GM12878 (cell line): ENCODE measurements around the gene LMCD1. TPM values are rescaled to one million over a fixed set of nuclear protein-coding genes. Genes with fewer than 3 reads are reported as not detected.

Experiments used
- ATAC-seq: fragments of 200-7000 bp; cut with Tn5 transposase; 3 replicates; pipeline ENCODE4 v1.9.1; 2020; ENCODE audit warnings: mild to moderate bottlenecking, moderate library complexity
- BruUV-seq: library from RNA; stranded (reverse); fragments of 400-500 nt; replicated peaks from 2 replicates; lab custom pipeline; 2021; lab: Mats Ljungman, UMichigan
- CTCF ChIA-PET: fragments of 300-600 bp; sonication (Branson Sonifier 250); formaldehyde crosslinking; extraction: SDS; loops from one replicate; lab custom pipeline; 2021; ENCODE audit warnings: inconsistent platforms; lab: Yijun Ruan, JAX
- POLR2A ChIA-PET: fragments of 350-600 bp; formaldehyde crosslinking; extraction: SDS; loops from one replicate; lab custom pipeline; 2021; ENCODE audit warnings: inconsistent platforms; lab: Charles Lee
- RAD21 ChIA-PET: fragments of 300-600 bp; sonication (Branson Sonifier 250); formaldehyde crosslinking; loops from one replicate; lab custom pipeline; 2023; ENCODE audit warnings: antibody characterized with exemption; ENCODE audit not compliant: unreplicated experiment; lab: Charles Lee
- SMC1A ChIA-PET: fragments of 300-600 bp; sonication (Branson Sonifier 250); formaldehyde crosslinking; loops from one replicate; lab custom pipeline; 2023; ENCODE audit not compliant: unreplicated experiment, uncharacterized antibody; lab: Charles Lee
- DNase-seq: peaks from one replicate; pipeline ENCODE4 v3.0.0-alpha.2; 2011; ENCODE audit warnings: low read depth, low spot score
- FAIRE-seq: peaks from 3 replicates; lab custom pipeline; 2011; peaks lifted over from hg19 to GRCh38; lab: Jason Lieb, UNC
- H2AFZ ChIP-seq: 2 replicates; pipeline ENCODE4 v1.6.0; 2011; ENCODE audit warnings: low read depth, low read length, control low read depth; ENCODE audit not compliant: control insufficient read depth
- H3K27ac ChIP-seq: 2 replicates; pipeline ENCODE4 v1.5.1; 2011; ENCODE audit warnings: control low read depth; ENCODE audit not compliant: control insufficient read depth, insufficient read depth
- H3K27me3 ChIP-seq, 2 experiments: replicated peaks in 1 of 2; 2 replicates each; pipeline versions ENCODE4 v1.6.0 to v1.6.1; 2011; ENCODE audit warnings: low read length in 1 of 2; ENCODE audit not compliant: control insufficient read depth in 2 of 2, insufficient read depth in 2 of 2
- H3K36me3 ChIP-seq, 2 experiments: 2 replicates each; pipeline ENCODE4 v1.5.1; 2011; ENCODE audit warnings: low read length in 1 of 2; ENCODE audit not compliant: control insufficient read depth in 2 of 2, insufficient read depth in 2 of 2
- H3K4me1 ChIP-seq: 2 replicates; pipeline ENCODE4 v1.6.1; 2011; ENCODE audit warnings: mild to moderate bottlenecking, low read length, moderate library complexity, mixed read lengths; ENCODE audit not compliant: control insufficient read depth, insufficient read depth
- H3K4me2 ChIP-seq: 2 replicates; pipeline ENCODE4 v1.6.0; 2011; ENCODE audit warnings: control low read depth; ENCODE audit not compliant: control insufficient read depth, insufficient read depth
- H3K4me3 ChIP-seq: fragments of 200-600 bp; sonication (generic); 2 replicates; pipeline ENCODE4 v1.5.1; 2016
- H3K79me2 ChIP-seq: 2 replicates; pipeline ENCODE4 v1.6.0; 2011; ENCODE audit warnings: low read length; ENCODE audit not compliant: control insufficient read depth, insufficient read depth
- H3K9ac ChIP-seq: 2 replicates; pipeline ENCODE4 v1.8.0; 2011; ENCODE audit warnings: low read length, control low read depth, mixed read lengths; ENCODE audit not compliant: control insufficient read depth, insufficient read depth
- H3K9me3 ChIP-seq: replicated peaks from 3 replicates; pipeline ENCODE4 v1.5.1; 2011; ENCODE audit warnings: mild to moderate bottlenecking, low read length; ENCODE audit not compliant: control insufficient read depth, insufficient read depth
- H4K20me1 ChIP-seq: 2 replicates; pipeline ENCODE4 v1.6.0; 2011; ENCODE audit not compliant: control insufficient read depth, insufficient read depth
- ATF2 ChIP-seq: IDR thresholded peaks from 2 replicates; pipeline ENCODE4 v1.6.1; 2012; ENCODE audit warnings: low read length, inconsistent platforms
- EGR1 ChIP-seq, 2 experiments: IDR thresholded peaks; 1 replicate in 1 of 2; 2 replicates in 1 of 2; pipeline ENCODE4 v1.6.1; 2011 to 2012; ENCODE audit warnings: low read depth in 2 of 2, low read length in 2 of 2, borderline replicate concordance in 1 of 2, mild to moderate bottlenecking in 1 of 2, moderate library complexity in 1 of 2
- FOXM1 ChIP-seq: IDR thresholded peaks from 2 replicates; pipeline ENCODE4 v1.6.1; 2012; ENCODE audit warnings: low read depth, mild to moderate bottlenecking, inconsistent platforms, low read length, moderate library complexity
- IRF5 ChIP-seq: fragments of 450-650 bp; IDR thresholded peaks from 2 replicates; pipeline ENCODE4 v1.6.1; 2017; ENCODE audit warnings: borderline replicate concordance
- KAT2A ChIP-seq: conservative IDR thresholded peaks from 2 replicates; pipeline ENCODE4 v1.6.1; 2011; ENCODE audit warnings: low read depth, low read length; ENCODE audit not compliant: control insufficient read depth
- MEF2A ChIP-seq: IDR thresholded peaks from 2 replicates; pipeline ENCODE4 v1.6.1; 2011; ENCODE audit warnings: low read depth, mild to moderate bottlenecking, low read length, moderate library complexity; ENCODE audit not compliant: insufficient read depth
- MTA2 ChIP-seq: fragments of 450-650 bp; IDR thresholded peaks from 2 replicates; pipeline ENCODE4 v1.6.1; 2016; ENCODE audit warnings: low read depth, mild to moderate bottlenecking, moderate library complexity
- MYB ChIP-seq: fragments of 150-350 bp; IDR thresholded peaks from 2 replicates; pipeline ENCODE4 v1.6.1; 2014; ENCODE audit warnings: mild to moderate bottlenecking, low read depth, low read length, borderline replicate concordance
- NBN ChIP-seq: fragments of 450-650 bp; IDR thresholded peaks from 2 replicates; pipeline ENCODE4 v1.6.1; 2016
- RELB ChIP-seq: fragments of 450-650 bp; IDR thresholded peaks from 2 replicates; pipeline ENCODE4 v1.6.1; 2017; ENCODE audit warnings: low read depth, mild to moderate bottlenecking, moderate library complexity
- SKIL ChIP-seq: fragments of 450-650 bp; IDR thresholded peaks from 2 replicates; pipeline ENCODE4 v1.6.1; 2017; ENCODE audit warnings: mild to moderate bottlenecking, low read depth, inconsistent platforms; ENCODE audit not compliant: poor library complexity, severe bottlenecking
- SMAD1 ChIP-seq: fragments of 450-650 bp; IDR thresholded peaks from 2 replicates; pipeline ENCODE4 v1.6.1; 2018; ENCODE audit warnings: mild to moderate bottlenecking, low read depth; ENCODE audit not compliant: partially characterized antibody
- SUPT20H ChIP-seq: IDR thresholded peaks from 2 replicates; pipeline ENCODE4 v1.6.1; 2011; ENCODE audit warnings: low read depth, mild to moderate bottlenecking, low read length, moderate library complexity, borderline replicate concordance; ENCODE audit not compliant: control insufficient read depth
- USF2 ChIP-seq: IDR thresholded peaks from 2 replicates; pipeline ENCODE4 v1.6.1; 2011; ENCODE audit warnings: low read depth, low read length, improper control_type of control experiment, borderline replicate concordance
- whole genome bisulfite sequencing: methylation state at CpG from one replicate; pipeline ENCODE4 v1.1.6; 2016; ENCODE audit warnings: low lambda C conversion rate; ENCODE audit not compliant: insufficient replicate concordance, insufficient coverage; ENCODE audit errors: missing lambda C conversion rate; 5-methylcytosine and 5-hydroxymethylcytosine counted together
- in situ Hi-C: fragments of 300-500 bp; cut with MboI; formaldehyde crosslinking; loops from 9 replicates; pipeline ENCODE4 v1.14.3; 2018; ENCODE audit warnings: mixed read lengths
- intact Hi-C: fragments of 100-400 bp; cut with micrococcal nuclease; formaldehyde crosslinking; loops from one replicate; pipeline ENCODE4 v1.14.2; 2022; ENCODE audit not compliant: unreplicated experiment
- polyA plus RNA-seq, 11 experiments: library from polyadenylated mRNA; depleted of rRNA in 4 of 11; unstranded in 6 of 11; stranded (reverse) in 5 of 11; fragments of >200 nt; fragmentation: Nextera tagmentation in 4 of 11; fragmentation: Illumina TruSeq in 1 of 11; extraction: Ambion mirVana in 4 of 11; extraction: Trizol in 1 of 11; gene quantifications; 1 replicate in 1 of 11; 2 replicates in 10 of 11; pipeline versions ENCODE4 v1.2.1 to v1.2.3, GENCODE V29; 2011 to 2016; ENCODE audit warnings: inconsistent platforms in 2 of 11, missing spikeins in 2 of 11, low read depth in 1 of 11
- total RNA-seq, 4 experiments: library from RNA; depleted of rRNA in 3 of 4; stranded (reverse); fragments of >200 nt in 3 of 4; fragmentation: Illumina TruSeq in 1 of 4; extraction: Trizol in 1 of 4; gene quantifications; 2 replicates each; pipeline versions ENCODE4 v1.2.1 to v1.2.3, GENCODE V29; 2013 to 2021

LMCD1 gene
- total and polyA plus RNA-seq, 10 of the 15 experiments (the other 5 are each of a cell fraction or from before 2014, with no cell fraction given), result 0.27 to 6.4 (median 1.7) TPM

- TF ChIP-seq RELB (peak; percentile 67), USF2 (no peak), MTA2 (peak; percentile 50; the same call in 1 of the 2 replicates), NBN (no peak; the same call in 1 of the 2 replicates)
These were observed 77.5 kb downstream of the LMCD1 start (continued) for GRCh38 chr3:8579096-8579495.

GRCh38 chr3:8579943-8580342 lies 78.3 kb downstream of the LMCD1 start:
- in situ Hi-C loops (no loop called here), intact Hi-C loops (loop anchor here (2.0 kb wide), 1 partner anchor 75 kb away; no protein-coding TSS in a partner anchor)
- Histone ChIP-seq H3K36me3 (no peaks in the 10 kb centered on the region), H3K9me3 (no peaks in the 10 kb centered on the region), H3K4me1 (peaks cover 16% of the 10 kb centered on the region), H2AFZ (no peak overlapping the region), H3K27ac (no peak overlapping the region), H3K27me3 (no peaks in the 10 kb centered on the region), H3K79me2 (no peaks in the 10 kb centered on the region), H3K4me3 (no peak overlapping the region), H3K4me2 (no peak overlapping the region), H3K9ac (no peak overlapping the region), H4K20me1 (no peaks in the 10 kb centered on the region)
- ChIA-PET SMC1A (interaction anchor here (0.6 to 3.1 kb wide), 7 partner anchors 12 to 136 kb away, joined by 3 to 17 read pairs (median 3); partner anchors contain the start of gene LMCD1), CTCF (interaction anchor here (0.7 to 1.5 kb wide), 2 partner anchors 40 to 77 kb away, joined by 3 to 4 read pairs; no protein-coding TSS in a partner anchor), POLR2A (interaction anchor here (1.0 kb wide), 1 partner anchor 79 kb away, joined by 3 read pairs; the partner anchor contains the start of gene LMCD1), RAD21 (interaction anchor here (0.7 to 1.3 kb wide), 3 partner anchors 11 to 78 kb away, joined by 3 to 4 read pairs (median 4); partner anchors contain the start of gene LMCD1)
- DNase-seq (no peak), ATAC-seq (no peak), FAIRE-seq (no peak)
- WGBS, result 96% methylated on average over 5 of the region's 5 CpGs
- BruUV-seq, result no TSS peak
- TF ChIP-seq MEF2A (no peak), SUPT20H (no peak), SKIL (no peak), EGR1 (IDR thresholded peaks at IDR 0.05; ENCODE audit: borderline replicate concordance in 1 of 2, low read depth in 2 of 2, low read length in 2 of 2) (no peak), ATF2 (no peak), MYB (no peak), FOXM1 (no peak), SMAD1 (no peak), KAT2A (no peak), IRF5 (no peak)
